OCI-LY3 (cell line): Measurements from ENCODE around the gene ENOX2.

Source experiments
- EZH2phosphoT487 ChIP-seq: fragments of 200-600 bp; shearing (Covaris generic); IDR thresholded peaks from 2 replicates; pipeline ENCODE4 v1.6.1; 2018; ENCODE audit warnings: antibody characterized with exemption, mixed run types, low read depth
- TF ChIP-seq, protein P1 (sequence below): fragments of 200-600, 300-600 bp; sonication (generic); IDR thresholded peaks from 2 replicates; pipeline ENCODE4 v1.5.1; 2014; ENCODE audit warnings: antibody characterized with exemption, low read length, low read depth

DNA sequence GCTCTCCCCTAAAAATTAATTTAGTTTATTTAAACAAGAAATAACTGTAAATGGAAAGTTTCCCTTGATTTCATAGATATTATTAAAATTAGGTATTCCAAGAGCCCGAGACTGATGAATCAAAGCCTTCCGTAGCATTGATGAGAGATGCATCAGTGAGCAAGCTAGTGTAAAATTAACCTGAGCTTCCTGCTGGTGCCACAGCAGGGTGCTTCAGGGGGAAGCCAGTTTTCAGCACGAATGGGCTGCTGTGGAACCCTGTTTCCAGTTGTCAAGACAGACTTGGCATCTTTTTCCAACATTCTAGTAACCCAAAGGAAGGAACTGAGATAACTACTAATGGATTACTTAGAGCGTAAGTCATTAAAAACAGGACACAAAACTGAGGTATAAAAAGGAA, 279.5 kb downstream of the ENOX2 start:
- TF ChIP-seq, protein P1, sequence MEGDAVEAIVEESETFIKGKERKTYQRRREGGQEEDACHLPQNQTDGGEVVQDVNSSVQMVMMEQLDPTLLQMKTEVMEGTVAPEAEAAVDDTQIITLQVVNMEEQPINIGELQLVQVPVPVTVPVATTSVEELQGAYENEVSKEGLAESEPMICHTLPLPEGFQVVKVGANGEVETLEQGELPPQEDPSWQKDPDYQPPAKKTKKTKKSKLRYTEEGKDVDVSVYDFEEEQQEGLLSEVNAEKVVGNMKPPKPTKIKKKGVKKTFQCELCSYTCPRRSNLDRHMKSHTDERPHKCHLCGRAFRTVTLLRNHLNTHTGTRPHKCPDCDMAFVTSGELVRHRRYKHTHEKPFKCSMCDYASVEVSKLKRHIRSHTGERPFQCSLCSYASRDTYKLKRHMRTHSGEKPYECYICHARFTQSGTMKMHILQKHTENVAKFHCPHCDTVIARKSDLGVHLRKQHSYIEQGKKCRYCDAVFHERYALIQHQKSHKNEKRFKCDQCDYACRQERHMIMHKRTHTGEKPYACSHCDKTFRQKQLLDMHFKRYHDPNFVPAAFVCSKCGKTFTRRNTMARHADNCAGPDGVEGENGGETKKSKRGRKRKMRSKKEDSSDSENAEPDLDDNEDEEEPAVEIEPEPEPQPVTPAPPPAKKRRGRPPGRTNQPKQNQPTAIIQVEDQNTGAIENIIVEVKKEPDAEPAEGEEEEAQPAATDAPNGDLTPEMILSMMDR = no peak
- no peak for TF ChIP-seq EZH2phosphoT487
